Putamen (tissue), 1 donor: ENCODE data around the gene MED15.
"Not testable (repeated sequence)": the region's sequence is repeated elsewhere in the genome, so short reads cannot be mapped to it uniquely, and the experiment has no call there.

Experiments used
- DNase-seq: peaks from one replicate; pipeline ENCODE4 v3.0.0-alpha.2; 2016; ENCODE audit warnings: low spot score

The MED15 gene

DNA sequence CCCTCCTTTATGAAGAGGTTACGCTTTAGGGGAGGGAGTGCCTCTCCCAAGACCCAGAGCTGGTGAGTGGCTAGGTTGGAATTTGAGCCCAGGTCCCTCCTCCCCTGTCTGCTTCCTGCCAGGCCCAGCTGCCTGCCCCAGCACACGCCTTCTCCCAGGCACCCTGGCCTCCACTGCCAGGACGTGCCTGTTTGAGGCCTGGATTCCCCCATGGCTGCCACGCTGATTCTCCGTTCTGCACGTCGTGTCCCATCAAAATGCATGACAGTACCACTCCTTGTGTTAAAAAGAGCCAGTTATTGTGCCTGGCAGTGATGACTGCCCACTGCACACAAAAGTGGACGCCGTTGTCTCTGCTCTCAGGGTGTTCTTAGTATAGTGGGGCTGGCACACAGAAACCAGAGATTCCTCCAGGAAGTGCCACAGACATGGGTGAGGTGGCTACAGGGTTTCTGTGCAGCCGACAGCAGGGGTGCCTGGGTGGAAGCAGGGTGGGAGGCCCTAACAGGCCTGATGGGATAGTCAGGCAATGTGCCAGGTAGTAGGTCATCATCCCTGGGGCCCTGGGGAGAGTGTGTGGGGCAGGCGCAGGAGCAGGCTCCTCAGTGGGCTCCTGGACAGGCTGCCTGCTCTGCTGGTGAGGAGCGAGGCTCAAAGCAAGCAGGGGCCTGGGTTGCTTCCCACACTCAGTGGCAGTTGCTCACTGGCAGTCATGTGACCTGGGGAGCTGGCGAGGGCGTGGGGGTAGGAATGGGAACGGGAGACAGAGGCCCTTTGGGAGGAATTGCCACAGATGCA lies 24.2 kb downstream of the MED15 start:
- DNase-seq: peak; percentile 68

DNA sequence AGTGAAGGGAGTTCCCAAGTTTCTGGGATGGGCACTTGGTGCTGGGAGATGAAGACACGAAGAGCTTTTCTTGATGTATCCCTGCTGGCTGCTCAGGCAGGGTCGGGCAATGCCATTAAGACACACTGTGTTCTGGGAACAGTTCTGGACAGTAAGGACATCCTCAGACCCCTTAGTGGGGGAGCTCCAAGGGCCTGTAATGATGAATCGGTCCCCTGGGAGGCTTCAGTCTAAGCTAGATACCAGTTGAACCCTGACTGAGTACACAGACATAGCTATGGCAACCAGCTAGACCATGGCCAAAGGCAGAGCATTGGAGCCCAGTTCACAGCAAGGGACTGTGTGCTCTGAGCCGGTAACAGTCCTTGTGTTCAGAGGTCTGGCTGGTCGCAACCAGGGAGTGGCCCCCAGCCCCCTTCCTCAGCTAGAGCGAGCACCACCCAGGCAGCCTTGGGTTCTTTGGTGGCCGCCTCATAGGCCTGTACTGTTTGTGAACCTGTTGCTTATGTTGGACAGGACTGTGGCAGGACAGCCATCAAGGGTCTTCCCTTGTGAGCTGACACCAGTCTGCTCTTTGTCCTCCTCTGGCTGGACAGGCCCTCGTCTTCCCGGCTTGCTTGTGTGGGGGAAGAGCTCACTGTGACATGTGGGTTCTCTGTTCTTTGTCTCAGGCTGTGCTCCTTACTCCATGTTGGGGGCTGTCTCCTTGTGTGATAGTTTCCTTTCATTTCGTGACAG lies 25.0 kb downstream of the MED15 start:
- DNase-seq: no peak

DNA sequence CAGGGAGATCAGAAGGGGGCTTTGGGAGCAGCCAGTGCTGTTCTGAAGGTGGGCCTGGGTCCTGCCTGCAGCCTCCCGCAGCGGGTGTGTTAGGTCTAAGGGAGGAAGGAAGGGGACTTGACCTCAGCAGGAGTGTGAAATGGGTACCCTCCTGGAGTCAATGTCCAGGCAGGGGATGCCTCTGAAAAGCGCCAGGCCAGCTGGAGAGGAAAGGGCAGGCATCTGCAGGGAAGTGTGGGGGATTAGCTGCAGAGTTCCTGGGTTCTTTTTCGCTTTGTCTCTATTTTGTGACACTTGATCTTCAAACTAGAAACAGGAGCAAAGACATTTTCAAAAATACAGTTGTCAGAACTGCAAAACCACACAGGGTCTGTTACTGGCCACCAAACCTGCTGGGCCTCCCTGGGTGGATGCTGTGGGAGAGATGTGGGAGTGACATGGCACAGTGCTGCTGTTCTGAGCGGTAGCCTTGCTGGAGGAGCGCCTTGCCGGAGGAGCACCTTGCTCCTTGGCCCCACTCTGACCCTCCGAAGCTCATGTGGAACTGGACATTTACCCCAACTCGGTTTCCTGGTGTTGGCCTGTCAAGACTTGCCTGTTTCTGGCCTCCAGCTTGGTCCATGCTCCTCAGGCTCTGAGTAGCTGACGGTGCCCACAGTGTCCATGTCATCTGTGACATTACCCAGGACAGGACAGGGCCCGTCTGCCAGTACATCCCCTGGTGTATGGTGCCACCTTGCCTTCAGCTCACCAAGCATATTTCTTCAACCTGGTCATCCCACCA lies 25.9 kb downstream of the MED15 start:
- DNase-seq: no peak

DNA sequence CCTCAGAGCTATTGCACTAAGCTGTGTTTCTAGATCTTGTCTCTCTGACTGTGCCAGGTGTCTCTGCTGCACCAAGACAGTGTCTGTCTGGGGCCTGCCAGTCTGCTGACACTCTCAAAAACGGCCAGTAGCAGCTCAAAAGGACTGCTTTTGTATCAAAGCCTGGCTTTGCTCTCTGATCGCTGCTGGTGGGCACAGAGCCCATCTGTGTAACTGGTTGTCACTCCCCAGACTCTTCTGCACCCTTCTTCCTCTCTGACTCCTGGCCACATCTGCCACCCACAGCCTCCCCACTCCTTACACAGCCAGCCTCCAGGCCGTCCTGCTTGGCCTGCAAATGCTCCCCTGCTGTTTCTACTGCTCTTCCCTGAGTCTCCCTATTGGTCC lies 26.5 kb downstream of the MED15 start:
- DNase-seq: peak; percentile 39

DNA sequence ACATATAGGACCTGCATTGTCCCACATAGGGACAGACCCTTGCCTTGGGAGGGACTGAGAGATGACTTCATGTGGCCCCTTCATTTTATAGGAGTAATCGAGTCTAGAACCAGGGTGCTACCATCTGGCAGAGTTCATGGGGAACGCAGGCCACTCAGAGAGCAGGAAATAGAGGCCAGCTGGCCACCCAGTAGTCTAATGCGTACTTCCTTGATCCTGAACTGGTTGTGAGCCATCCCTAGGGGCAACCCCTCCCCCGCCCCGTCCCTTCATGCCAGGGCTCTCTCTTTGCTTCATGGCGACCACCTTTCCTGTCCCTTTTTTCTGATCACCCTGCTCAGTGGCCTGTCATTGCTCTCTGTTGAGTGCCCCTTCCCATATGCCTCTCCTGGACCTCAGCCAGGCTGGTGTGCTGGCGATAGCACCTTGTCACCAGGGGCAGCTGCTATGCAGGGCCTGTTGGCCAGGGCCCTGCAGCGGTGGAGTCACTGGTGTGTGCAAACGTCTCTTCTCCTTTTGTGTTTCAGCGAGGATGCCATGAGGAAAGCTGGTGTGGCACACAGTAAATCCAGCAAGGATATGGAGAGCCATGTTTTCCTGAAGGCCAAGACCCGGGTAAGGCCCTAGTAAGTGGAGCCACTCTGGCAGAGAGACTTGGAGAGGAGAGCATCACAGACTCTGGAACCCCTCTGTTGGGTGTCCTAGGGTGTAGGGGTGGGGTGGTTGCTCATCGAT lies 29.3 kb downstream of the MED15 start:
- DNase-seq: no peak

DNA sequence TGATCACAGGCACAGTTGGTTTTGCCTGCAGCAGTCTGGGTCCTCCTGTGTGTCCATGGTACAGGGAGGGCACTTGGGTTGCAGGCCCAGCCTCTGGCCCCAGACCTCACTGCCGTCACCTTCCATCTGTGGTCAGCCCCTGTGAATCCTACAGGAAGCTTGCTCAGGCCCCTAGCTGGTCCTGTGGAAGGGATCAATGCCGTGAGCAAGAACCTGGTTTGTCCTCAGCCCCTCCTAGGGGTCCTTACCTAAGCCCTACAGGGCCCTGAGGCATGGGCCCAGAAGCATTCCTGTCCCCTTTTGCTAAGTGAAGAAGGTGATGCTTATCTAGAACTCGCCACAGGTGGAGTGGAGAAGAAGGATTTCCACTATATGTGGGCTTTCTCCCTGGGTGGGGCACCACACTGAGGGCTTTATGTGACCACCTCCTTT lies 29.9 kb downstream of the MED15 start:
- DNase-seq: no peak

DNA sequence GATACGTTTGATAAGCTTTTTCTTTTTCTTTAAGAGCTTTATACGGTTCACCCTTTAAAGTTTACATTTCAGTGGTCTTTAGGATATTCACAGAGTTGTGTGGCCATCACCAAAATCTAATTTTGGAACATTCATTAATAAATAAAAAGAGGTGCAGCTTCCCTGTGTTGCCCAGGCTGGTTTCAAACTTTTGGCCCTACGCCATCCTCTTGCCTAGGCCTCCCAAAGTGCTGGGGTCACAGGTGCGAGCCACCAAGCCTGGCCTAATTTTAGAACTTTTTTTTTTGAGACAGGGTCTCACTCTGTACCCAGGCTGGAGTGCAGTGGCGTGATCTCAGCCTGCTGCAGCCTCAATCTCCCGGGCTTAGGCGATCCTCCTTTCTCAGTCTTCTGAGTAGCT lies 30.6 kb downstream of the MED15 start:
- DNase-seq: no peak

DNA sequence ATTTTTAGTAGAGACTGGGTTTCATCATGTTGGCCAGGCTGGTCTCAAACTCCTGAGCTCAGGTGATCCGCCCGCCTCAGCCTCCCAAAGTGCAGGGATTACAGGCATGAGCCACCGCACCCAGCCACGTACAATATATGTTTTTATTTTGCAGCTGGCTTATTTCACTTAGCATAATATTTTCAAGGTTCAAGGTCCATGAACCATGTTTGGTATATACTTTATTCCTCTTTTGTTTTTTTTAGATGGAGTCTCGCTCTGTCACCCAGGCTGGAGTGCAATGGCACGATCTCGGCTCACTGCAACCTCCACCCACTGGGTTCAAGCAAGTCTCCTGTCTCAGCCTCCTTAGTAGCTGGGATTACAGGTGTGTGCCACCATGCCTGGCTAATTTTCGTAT lies 31.5 kb downstream of the MED15 start:
- not testable (repeated sequence) for DNase-seq

DNA sequence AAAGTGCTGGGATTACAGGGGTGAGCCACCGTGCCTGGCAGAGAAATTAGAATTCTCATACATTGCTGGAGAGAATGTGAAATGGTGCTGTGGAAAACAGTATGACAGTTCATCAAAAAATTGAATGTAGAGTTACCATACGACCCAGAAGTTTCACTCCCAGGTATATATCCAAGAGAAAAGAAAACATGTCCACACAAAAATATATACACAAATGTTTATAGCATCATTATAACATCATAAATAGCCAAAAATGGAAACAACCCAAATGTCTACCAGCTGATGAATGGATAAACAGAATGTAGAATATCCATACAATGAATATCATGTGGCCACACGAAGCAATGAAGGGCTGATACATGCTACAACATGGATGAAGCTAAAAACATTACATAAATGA lies 34.6 kb downstream of the MED15 start:
- no peak for DNase-seq

DNA sequence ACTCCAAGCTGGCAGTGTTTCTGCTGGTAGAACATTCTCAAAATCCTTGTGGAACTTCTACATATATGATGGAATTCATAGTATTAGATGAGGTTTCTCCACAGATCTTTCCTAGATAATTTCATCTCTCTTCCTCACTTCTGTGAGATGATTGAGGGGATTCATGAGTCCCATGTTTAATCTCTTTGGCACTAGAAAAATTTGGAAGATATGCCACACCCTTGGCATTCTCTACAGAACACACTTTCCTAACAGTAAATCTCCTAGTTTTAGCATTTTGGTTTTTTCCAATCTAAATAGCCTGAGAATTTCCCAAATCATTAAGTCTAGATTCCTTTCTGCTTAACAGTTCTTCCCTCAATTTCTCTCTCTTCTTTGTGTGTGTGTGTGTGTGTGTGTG lies 35.3 kb downstream of the MED15 start:
- no peak for DNase-seq

DNA sequence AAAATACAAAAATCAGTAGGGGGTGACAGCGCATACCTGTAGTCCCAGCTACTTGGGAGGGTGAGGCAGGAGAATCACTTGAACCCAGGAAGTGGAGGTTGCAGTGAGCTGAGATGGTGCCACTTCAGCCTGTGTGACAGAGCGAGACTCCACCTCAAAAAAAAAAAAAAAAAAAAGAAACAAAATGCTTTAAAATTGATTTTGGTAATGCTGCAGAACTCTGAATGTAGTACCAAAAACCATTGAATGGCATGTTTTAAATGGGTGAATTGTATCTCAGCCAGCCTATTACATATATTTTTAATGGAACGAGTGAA lies 37.9 kb downstream of the MED15 start:
- not testable (repeated sequence) for DNase-seq

DNA sequence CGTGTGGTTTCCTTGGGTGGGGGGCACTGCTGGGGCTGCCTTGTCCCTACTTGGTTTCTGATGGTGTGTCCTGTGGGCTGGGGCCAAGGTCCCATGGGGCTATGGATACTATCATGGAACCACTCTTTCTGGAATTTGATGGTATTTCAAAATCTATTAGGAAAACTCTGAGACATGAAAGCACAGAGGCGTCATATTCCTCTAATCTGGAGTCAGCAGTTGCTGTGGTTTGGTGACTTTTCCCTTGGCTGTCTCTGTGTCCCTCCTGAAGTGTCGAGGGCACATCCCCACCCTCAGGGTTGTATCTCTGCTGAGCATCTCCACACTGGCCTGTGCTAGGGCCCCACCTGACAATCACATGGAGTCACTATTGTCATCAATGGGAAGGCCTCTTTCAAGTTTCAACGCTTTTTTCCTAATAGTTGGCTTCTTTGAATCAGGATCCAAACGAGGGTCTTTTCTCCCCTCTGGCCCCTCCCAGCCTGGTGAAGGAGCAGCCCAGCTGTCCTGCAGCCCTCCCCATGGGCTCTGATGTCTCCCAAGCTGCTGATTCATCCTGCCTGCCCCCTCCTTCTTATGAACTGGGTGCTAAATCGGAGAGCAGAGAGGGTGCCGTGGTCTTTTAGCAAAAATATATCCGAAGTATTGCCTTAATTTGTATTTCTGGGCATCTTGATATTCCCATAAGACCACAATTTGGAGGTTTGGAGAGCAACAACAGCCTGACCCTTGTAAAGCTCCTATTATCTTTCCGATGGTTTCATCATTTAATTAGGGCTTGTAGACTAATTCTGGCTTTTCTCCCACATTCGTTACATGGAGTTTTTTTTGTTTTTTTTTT lies 38.5 kb downstream of the MED15 start:
- no peak for DNase-seq

DNA sequence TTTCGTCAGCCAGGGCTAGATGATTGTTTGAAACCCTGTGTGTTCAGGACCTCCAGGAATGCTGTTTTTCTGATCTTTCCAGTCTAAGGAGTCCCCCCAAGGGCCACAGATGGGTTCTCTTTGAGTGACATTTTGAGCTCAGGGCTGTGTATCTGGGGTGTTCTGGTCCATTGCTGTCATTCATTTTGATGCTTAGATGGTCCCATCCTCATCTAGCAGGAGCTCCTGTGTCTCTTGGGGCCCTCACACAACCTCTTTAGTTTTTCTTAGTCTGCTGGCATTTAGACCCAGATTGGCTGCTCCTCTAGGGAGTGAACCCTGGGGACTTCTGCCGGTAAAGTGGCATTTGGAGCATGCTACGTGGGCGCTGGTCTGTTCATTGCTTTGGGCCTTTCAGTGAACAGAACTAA lies 39.1 kb downstream of the MED15 start:
- no peak for DNase-seq

DNA sequence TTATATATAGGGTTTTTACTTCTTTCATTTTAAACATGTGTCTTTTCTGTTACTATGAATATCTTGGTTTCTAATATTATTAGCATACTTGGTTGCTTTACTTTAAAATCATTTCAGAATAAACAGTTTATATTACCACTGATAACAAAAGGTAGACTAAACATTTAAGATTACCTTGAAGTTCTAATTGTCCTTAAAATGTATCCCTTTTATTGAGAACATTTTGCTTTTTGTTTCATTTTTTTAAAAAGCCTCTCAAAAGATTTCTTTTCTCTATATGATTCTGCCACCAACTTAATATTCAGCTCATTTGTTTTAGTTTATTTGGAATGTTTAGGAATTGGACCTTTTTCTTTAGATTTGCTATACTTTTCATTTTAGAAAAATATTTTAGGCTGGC lies 39.6 kb downstream of the MED15 start:
- no peak for DNase-seq

DNA sequence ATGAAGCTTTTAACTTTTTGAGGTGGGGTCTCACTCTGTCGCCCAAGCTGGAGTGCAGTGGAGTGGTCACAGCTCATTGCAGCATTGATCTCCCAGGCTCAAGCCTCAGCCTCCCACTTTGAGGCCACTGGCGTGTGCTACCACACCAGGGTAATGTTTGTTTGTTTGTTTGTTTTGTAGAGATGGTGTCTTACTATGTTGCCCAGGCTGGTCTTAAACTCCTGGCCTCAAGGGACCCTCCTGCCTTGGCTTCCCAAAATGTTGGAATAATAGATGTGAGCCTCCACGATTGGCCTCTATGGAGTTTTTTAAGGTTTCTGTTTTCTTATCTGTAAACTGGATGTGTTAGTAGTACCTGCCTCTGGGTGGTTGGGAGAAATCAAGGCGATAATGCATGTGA lies 41.4 kb downstream of the MED15 start:
- no peak for DNase-seq

DNA sequence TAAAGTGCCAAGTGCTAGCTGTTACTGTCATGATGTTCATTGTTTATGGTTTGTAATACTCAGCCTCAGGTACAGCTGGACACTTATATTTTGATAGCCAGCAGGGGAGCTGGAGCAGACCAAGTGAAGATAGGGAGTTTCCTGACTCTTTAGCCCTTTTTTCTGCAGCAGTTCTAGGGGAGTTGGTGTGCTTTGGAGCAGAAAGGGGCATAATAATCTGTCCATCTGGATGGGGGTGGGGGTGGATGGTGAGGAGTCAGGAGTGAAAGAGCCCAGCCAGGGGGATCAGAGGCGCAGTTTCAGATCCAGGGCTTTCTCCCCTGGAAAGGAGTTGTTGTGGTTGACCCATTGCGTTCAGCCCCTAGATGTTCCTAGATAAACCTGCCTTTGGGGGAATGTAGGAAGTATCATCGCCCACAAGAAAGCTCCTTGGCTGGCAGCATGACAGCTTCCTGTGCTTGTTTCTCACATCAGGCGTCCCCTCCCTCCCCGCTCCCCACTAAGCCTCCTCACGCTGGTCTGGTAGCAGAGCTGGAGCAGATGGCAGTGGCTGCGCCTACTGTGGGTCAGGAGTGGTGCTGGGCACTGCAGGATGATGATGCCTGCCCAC lies 41.9 kb downstream of the MED15 start:
- peak; percentile 49 for DNase-seq

DNA sequence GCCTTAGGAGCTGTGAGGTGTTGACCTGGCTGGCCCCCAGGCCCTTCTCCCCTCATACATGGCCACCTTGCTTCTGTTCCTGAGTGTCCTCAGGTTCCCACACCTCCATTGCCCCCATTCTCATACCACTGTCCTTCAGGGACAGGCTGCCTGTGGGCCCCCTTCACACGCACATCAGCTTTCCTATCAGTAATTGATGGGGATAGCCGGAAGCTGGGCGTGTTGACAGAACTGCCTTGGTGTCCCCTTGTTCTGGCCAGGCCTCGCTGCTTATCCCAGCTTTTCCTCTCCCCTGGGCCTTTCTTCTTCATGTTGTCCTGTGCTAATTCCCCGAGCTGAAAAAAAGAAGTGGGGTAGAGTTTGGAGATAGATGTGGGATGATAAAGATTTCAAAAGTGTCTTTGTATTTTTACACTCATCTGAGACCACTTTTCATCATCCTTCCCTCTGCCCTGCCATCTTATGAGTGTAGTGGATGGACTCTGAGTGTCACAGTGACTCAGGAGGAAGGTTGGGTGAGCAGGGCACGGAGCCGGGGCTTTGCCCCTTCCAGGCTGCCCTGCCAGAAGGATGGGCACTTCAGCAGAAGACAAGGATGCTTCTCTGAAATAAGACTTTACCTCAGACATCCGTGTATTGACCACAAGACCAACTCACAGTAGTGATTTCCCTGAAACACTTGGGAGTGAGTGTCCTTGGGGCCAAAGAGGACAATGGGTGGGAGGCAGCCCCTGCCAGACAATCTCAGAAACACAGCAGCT lies 42.8 kb downstream of the MED15 start:
- DNase-seq: no peak

DNA sequence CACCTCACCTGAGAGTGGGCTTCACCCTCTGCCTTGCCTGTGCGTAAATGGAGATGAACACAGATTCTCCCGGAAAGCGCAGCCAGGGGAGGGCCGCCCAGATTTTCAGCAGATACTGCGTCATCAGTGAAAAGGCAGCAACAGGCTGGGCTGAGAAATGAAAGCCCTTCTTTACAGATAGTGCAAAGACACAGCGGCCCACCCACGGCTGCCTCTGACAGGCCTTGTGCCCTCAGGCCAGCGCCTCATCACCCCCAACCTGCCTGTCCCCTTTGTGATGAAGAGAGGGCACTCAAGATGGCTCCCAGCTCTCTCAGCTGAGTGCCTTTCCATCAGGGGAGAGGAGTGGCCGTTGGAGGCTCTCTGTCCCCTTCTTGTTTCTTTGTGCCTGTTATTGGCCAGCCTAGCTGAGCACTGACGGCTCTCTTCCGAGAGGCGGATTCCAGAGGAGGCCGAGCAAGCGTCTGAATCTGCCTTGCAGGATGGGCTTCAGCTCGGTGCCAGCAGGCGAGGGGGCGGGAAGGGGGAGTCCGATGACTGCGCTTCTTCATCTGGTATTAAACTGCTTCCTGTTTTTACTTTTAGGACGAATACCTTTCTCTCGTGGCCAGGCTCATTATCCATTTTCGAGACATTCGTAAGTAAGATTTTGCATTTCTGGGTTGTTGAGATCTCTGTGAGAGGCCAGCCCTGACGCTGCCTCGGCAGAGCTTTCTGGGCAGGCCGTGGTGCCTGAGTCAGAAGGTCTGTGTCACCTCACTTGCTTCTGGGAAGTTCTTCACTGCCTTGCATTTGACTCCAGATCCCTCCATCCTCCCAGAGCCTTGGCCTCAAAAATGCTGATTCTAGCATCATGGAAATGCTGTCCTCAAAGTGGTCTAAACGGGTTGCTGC lies 43.7 kb downstream of the MED15 start:
- peak; percentile 46 for DNase-seq

DNA sequence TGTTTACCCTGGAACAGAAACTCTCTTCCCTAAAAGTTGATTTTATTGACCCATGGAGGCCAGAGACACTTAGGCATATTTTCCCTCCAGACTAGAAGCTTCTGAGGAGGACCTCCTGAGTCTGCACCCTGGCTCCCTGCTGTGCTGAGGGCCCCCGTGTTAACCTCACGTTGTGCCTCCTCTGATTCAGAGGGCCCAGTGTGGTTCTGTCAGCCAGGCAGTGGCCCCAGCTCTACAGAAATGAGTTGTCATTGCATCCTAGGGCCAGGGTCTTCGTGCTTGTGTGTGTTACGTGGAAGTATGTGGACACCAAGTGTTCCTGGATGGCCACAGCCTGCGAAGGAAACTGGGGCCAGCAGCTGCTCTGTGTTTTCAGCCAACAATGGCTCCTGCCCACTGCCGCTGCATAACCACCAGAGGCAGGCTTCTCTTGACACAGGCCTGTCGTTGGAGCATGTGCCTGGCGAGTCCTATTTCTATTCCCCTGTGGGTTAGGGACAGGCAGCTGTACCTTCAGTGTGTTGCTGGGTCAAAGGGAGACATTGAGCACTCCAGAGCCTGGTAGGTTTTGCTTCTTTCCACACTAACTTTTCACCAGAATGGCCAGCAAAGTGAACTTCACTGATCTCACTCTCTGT lies 44.5 kb downstream of the MED15 start:
- DNase-seq: peak; percentile 67
